Liver (tissue), 9 donors: ENCODE data around the gene TPD52L1. TPM values are rescaled to one million over a fixed set of nuclear protein-coding genes. Genes with fewer than 3 reads are reported as not detected.

Source experiments
- DNase-seq: peaks from one replicate; pipeline ENCODE4 v3.0.0-alpha.2; 2017; ENCODE audit warnings: low spot score
- H3K27ac ChIP-seq, 2 donors: one replicate each; pipeline ENCODE4 v1.7.0; 2013; ENCODE audit warnings: inconsistent platforms in 2 of 2, low read length in 2 of 2, control low read depth in 1 of 2, low read depth in 1 of 2, mild to moderate bottlenecking in 1 of 2
- H3K27me3 ChIP-seq, 4 donors: one replicate each; pipeline versions ENCODE4 v1.6.1 to v1.7.0; 2013; ENCODE audit warnings: low read length in 3 of 4, inconsistent platforms in 1 of 4, mild to moderate bottlenecking in 1 of 4, moderate library complexity in 1 of 4; ENCODE audit not compliant: control insufficient read depth in 4 of 4, insufficient read depth in 4 of 4
- H3K36me3 ChIP-seq, 4 donors: one replicate each; pipeline versions ENCODE4 v1.6.1 to v1.7.0; 2013; ENCODE audit warnings: low read length in 3 of 4, mild to moderate bottlenecking in 3 of 4, low read depth in 1 of 4, moderate library complexity in 1 of 4; ENCODE audit not compliant: control insufficient read depth in 4 of 4, insufficient read depth in 3 of 4
- H3K4me1 ChIP-seq, 4 donors: one replicate each; pipeline versions ENCODE4 v1.6.1 to v1.7.0; 2013; ENCODE audit warnings: low read length in 3 of 4, mild to moderate bottlenecking in 3 of 4, moderate library complexity in 1 of 4; ENCODE audit not compliant: control insufficient read depth in 4 of 4, insufficient read depth in 4 of 4
- H3K4me3 ChIP-seq, 3 donors: one replicate each; pipeline versions ENCODE4 v1.6.1 to v1.7.0; 2013; ENCODE audit warnings: low read length in 3 of 3, control low read depth in 1 of 3, low read depth in 1 of 3, mild to moderate bottlenecking in 1 of 3
- H3K9ac ChIP-seq, 2 donors: one replicate each; pipeline ENCODE4 v1.7.0; 2013; ENCODE audit warnings: low read length in 2 of 2, mild to moderate bottlenecking in 2 of 2, moderate library complexity in 2 of 2, control low read depth in 1 of 2, low read depth in 1 of 2
- H3K9me3 ChIP-seq, 4 donors: one replicate each; pipeline versions ENCODE4 v1.6.1 to v1.7.0; 2013; ENCODE audit warnings: low read length in 3 of 4; ENCODE audit not compliant: control insufficient read depth in 4 of 4
- ATF3 ChIP-seq: IDR thresholded peaks from 2 replicates; pipeline ENCODE4 v1.6.1; 2016; ENCODE audit warnings: antibody characterized with exemption
- CTCF ChIP-seq: fragments of 150-350 bp; IDR thresholded peaks from 2 replicates; pipeline ENCODE4 v1.5.1; 2017; ENCODE audit warnings: improper control_type of control experiment, low read depth, low read length; ENCODE audit not compliant: missing input control
- EGR1 ChIP-seq, 2 donors: IDR thresholded peaks; 2 replicates each; pipeline ENCODE4 v1.6.1; 2016 to 2018; ENCODE audit warnings: antibody characterized with exemption in 2 of 2, low read depth in 2 of 2
- FOXA1 ChIP-seq: IDR thresholded peaks from 2 replicates; pipeline ENCODE4 v1.6.1; 2016; ENCODE audit warnings: antibody characterized with exemption
- FOXA2 ChIP-seq: IDR thresholded peaks from 2 replicates; pipeline ENCODE4 v1.6.1; 2016; ENCODE audit warnings: antibody characterized with exemption
- GABPA ChIP-seq, 2 donors: IDR thresholded peaks in 1 of 2; conservative IDR thresholded peaks in 1 of 2; 2 replicates each; pipeline ENCODE4 v1.6.1; 2016; ENCODE audit warnings: antibody characterized with exemption in 2 of 2, mild to moderate bottlenecking in 1 of 2, moderate library complexity in 1 of 2
- HNF4A ChIP-seq, 2 donors: conservative IDR thresholded peaks; 2 replicates each; pipeline ENCODE4 v1.6.1; 2016; ENCODE audit warnings: antibody characterized with exemption in 2 of 2, mild to moderate bottlenecking in 2 of 2
- HNF4G ChIP-seq: IDR thresholded peaks from 2 replicates; pipeline ENCODE4 v1.6.1; 2016; ENCODE audit warnings: antibody characterized with exemption
- JUND ChIP-seq, 2 donors: IDR thresholded peaks; 2 replicates each; pipeline ENCODE4 v1.6.1; 2016; ENCODE audit warnings: antibody characterized with exemption in 2 of 2
- RAD21 ChIP-seq, 2 donors: IDR thresholded peaks; 2 replicates each; pipeline ENCODE4 v1.6.1; 2016; ENCODE audit warnings: antibody characterized with exemption in 2 of 2, mild to moderate bottlenecking in 2 of 2
- RXRA ChIP-seq, 2 donors: IDR thresholded peaks; 2 replicates each; pipeline ENCODE4 v1.6.1; 2017 to 2018; ENCODE audit warnings: antibody characterized with exemption in 2 of 2, mild to moderate bottlenecking in 1 of 2
- SP1 ChIP-seq: IDR thresholded peaks from 2 replicates; pipeline ENCODE4 v1.6.1; 2018; ENCODE audit warnings: antibody characterized with exemption, mild to moderate bottlenecking
- WGBS: extraction: QIAGEN DNeasy Blood & Tissue Kit; methylation state at CpG from one replicate; pipeline ENCODE4 v1.1.7; 2013; 5-methylcytosine and 5-hydroxymethylcytosine counted together
- polyA plus RNA-seq, 2 donors: library from polyadenylated mRNA; stranded (reverse) in 1 of 2; unstranded in 1 of 2; fragments of 200-250 nt in 1 of 2; fragments of >200 nt in 1 of 2; fragmentation: Nextera tagmentation in 1 of 2; extraction: Ambion mirVana in 1 of 2; gene quantifications; one replicate each; pipeline versions ENCODE4 v1.2.1 to v1.2.3, GENCODE V29; 2013 to 2015
- total RNA-seq, 2 donors: library from RNA; depleted of rRNA; stranded (reverse); fragments of >200 nt; gene quantifications; one replicate each; pipeline ENCODE4 v1.2.3, GENCODE V29; 2014
- donor health status: healthy.
- donor health status: healthy.
- donor health status: healthy.
- donor health status: healthy.
- donor health status: healthy.

TPD52L1 gene
- total and polyA plus RNA-seq, 4 donors, result 8.9 to 66.4 (median 56.6) TPM

- peaks cover 0 to 11% (median 2%) of the 10 kb centered on the region in 4 donors for H3K4me1 ChIP-seq
- TF ChIP-seq FOXA1 (no peak), JUND (IDR thresholded peaks at IDR 0.05) (no peak), HNF4A (conservative IDR thresholded peaks at IDR 0.05) (no peak), RXRA (IDR thresholded peaks at IDR 0.05) (no peak), RAD21 (IDR thresholded peaks at IDR 0.05) (no peak)
- no peaks in the 10 kb centered on the region for H3K9me3 ChIP-seq
- 92% methylated on average over 1 of the region's 1 CpG for WGBS
- H3K27me3 ChIP-seq, result no peaks in the 10 kb centered on the region
- no peak overlapping the region for H3K9ac ChIP-seq
- H3K36me3 ChIP-seq, result no peaks in the 10 kb centered on the region
- no peak overlapping the region for H3K4me3 ChIP-seq
- DNase-seq, result no peak
- no peak overlapping the region for H3K27ac ChIP-seq
Observed at GRCh38 chr6:125175466-125176048, 22.0 kb downstream of the TPD52L1 start.

- H3K9me3 ChIP-seq, result no peaks in the 10 kb centered on the region
- no peak overlapping the region for H3K4me3 ChIP-seq
- H3K27me3 ChIP-seq, result no peaks in the 10 kb centered on the region
- no peak overlapping the region for H3K9ac ChIP-seq
- no peak overlapping the region for H3K27ac ChIP-seq
- 64% methylated on average over 6 of the region's 6 CpGs for WGBS
- TF ChIP-seq HNF4A (conservative IDR thresholded peaks at IDR 0.05) (peak; percentile 48 to 56), HNF4G (no peak), FOXA1 (peak; percentile 17), RAD21 (IDR thresholded peaks at IDR 0.05) (peak; percentile 7 to 29), RXRA (IDR thresholded peaks at IDR 0.05) (peak; percentile 21 to 47), EGR1 (IDR thresholded peaks at IDR 0.05; ENCODE audit: low read depth in 2 of 2) (no peak), ATF3 (peak; percentile 79), JUND (IDR thresholded peaks at IDR 0.05) (peak in 1 of 2 donors; percentile 16), FOXA2 (peak; percentile 69), GABPA (IDR thresholded peaks at IDR 0.05 in 1 of 2, conservative IDR thresholded peaks at IDR 0.05 in 1 of 2) (no peak), SP1 (peak; percentile 22)
- H3K4me1 ChIP-seq, result peaks cover 1 to 13% (median 10%) of the 10 kb centered on the region in 4 donors
- DNase-seq, result no peak
- H3K36me3 ChIP-seq, result no peaks in the 10 kb centered on the region
Observed at GRCh38 chr6:125182237-125183008, 28.9 kb downstream of the TPD52L1 start.

- Histone ChIP-seq H3K4me3 (no peak overlapping the region), H3K9me3 (no peaks in the 10 kb centered on the region), H3K27me3 (no peaks in the 10 kb centered on the region), H3K4me1 (peaks cover 1 to 13% (median 10%) of the 10 kb centered on the region in 4 donors), H3K27ac (no peak overlapping the region), H3K9ac (no peak overlapping the region), H3K36me3 (no peaks in the 10 kb centered on the region)
- 87% methylated on average over 6 of the region's 6 CpGs for WGBS
- no peak for TF ChIP-seq CTCF
- DNase-seq, result no peak
Observed at GRCh38 chr6:125183391-125183790, 29.8 kb downstream of the TPD52L1 start.
